ENCODE data around the gene ALDH3A1. TPM values are rescaled to one million over a fixed set of nuclear protein-coding genes. Genes with fewer than 3 reads are reported as not detected.

The ALDH3A1 gene
- total and polyA plus RNA-seq, 10 of the 15 experiments (the other 5 are each of a cell fraction or from before 2014, with no cell fraction given) = 0.20 TPM; not detected in 9

DNA sequence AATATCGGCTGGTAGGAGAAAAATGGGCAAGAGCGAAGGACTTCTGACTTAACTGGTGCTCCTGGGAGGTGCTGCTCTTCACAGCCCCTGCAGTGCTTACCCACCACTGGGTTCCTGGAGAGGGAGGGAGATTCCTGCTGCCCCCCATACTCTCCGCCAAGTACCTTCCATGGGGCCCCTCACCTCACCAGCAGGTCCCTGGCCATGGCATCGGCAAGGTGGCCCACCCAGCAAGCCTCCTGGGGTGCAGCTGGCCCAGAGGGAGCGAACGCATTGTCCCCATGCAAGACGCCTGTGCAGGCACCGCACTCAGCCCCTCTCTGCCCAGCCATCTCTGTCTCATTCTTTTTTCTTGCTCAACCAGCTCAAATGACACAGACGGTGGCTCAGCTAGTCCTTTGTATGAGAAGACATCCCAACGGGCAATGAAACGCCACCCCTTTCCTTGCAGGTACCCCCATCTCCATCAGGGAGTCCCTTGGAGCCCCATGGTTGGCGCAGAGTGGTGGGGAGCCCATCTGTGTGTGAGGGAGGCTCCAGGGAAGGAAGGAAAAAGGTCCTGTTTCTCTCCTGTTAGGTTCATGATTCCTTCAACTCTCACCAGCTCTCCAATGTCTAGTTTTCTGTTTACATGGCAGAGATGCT is 9.6 kb upstream of the ALDH3A1 start:
- no peak overlapping the region for H3K9ac ChIP-seq (ENCODE audit: control insufficient read depth, insufficient read depth, low read length)
- 56% methylated on average over 11 of the region's 12 CpGs for WGBS (ENCODE audit: insufficient coverage, insufficient replicate concordance, low lambda C conversion rate, missing lambda C conversion rate)
- no peak overlapping the region for H3K4me3 ChIP-seq
- no peaks in the 10 kb centered on the region for H3K9me3 ChIP-seq (replicated peaks; ENCODE audit: control insufficient read depth, insufficient read depth, low read length)
- ATAC-seq (no peak), FAIRE-seq (no peak), DNase-seq (ENCODE audit: low read depth, low spot score) (no peak)
- no peak overlapping the region for H3K27ac ChIP-seq (ENCODE audit: control insufficient read depth, insufficient read depth)
- ChIA-PET SMC1A (ENCODE audit: uncharacterized antibody, unreplicated experiment) (interaction anchor here (0.6 kb wide), 1 partner anchor 181 kb away, joined by 4 read pairs; no protein-coding TSS in a partner anchor), RAD21 (ENCODE audit: unreplicated experiment) (no interaction called here), CTCF (interaction anchor here (0.7 to 1.4 kb wide), 2 partner anchors 9 to 18 kb away, joined by 3 to 4 read pairs; no protein-coding TSS in a partner anchor), POLR2A (no interaction called here)
- no peaks in the 10 kb centered on the region for H3K79me2 ChIP-seq (ENCODE audit: control insufficient read depth, insufficient read depth, low read length)
- H3K4me2 ChIP-seq (ENCODE audit: control insufficient read depth, insufficient read depth) = no peak overlapping the region
- in situ Hi-C loops (cut with MboI) = no loop called here
- peaks cover 31% of the 10 kb centered on the region for H3K4me1 ChIP-seq (ENCODE audit: control insufficient read depth, insufficient read depth, low read length)
- intact Hi-C loops (cut with micrococcal nuclease; ENCODE audit: unreplicated experiment) = no loop called here
- no peaks in the 10 kb centered on the region for H4K20me1 ChIP-seq (ENCODE audit: control insufficient read depth, insufficient read depth)
- H3K27me3 ChIP-seq (replicated peaks in 1 of 2; ENCODE audit: control insufficient read depth in 2 of 2, insufficient read depth in 2 of 2, low read length in 1 of 2) = no peaks in the 10 kb centered on the region
- no peaks in the 10 kb centered on the region for H3K36me3 ChIP-seq (ENCODE audit: control insufficient read depth in 2 of 2, insufficient read depth in 2 of 2, low read length in 1 of 2)
- BruUV-seq (replicated peaks) = no TSS peak
- no peak overlapping the region for H2AFZ ChIP-seq (ENCODE audit: control insufficient read depth, low read depth, low read length)
- TF ChIP-seq YBX1 (IDR thresholded peaks at IDR 0.05) = no peak
- no peak for TF ChIP-seq MEF2B (IDR thresholded peaks at IDR 0.05; ENCODE audit: partially characterized antibody, poor library complexity, severe bottlenecking)
- no peak for TF ChIP-seq NR2C1 (IDR thresholded peaks at IDR 0.05)
- TF ChIP-seq, protein P1, sequence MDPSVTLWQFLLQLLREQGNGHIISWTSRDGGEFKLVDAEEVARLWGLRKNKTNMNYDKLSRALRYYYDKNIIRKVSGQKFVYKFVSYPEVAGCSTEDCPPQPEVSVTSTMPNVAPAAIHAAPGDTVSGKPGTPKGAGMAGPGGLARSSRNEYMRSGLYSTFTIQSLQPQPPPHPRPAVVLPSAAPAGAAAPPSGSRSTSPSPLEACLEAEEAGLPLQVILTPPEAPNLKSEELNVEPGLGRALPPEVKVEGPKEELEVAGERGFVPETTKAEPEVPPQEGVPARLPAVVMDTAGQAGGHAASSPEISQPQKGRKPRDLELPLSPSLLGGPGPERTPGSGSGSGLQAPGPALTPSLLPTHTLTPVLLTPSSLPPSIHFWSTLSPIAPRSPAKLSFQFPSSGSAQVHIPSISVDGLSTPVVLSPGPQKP (IDR thresholded peaks at IDR 0.05; ENCODE audit: low read depth, low read length) = no peak
- no peak for TF ChIP-seq PML (IDR thresholded peaks at IDR 0.05; ENCODE audit: low read length)
- no peak for TF ChIP-seq POLR2AphosphoS2 (IDR thresholded peaks at IDR 0.05; ENCODE audit: low read depth, low read length)
- TF ChIP-seq CBX5 (IDR thresholded peaks at IDR 0.05; ENCODE audit: low read depth) = no peak
- TF ChIP-seq RBBP5 (conservative IDR thresholded peaks at IDR 0.05) = no peak
- no peak for TF ChIP-seq ZNF217 (IDR thresholded peaks at IDR 0.05)
- TF ChIP-seq, protein P2, sequence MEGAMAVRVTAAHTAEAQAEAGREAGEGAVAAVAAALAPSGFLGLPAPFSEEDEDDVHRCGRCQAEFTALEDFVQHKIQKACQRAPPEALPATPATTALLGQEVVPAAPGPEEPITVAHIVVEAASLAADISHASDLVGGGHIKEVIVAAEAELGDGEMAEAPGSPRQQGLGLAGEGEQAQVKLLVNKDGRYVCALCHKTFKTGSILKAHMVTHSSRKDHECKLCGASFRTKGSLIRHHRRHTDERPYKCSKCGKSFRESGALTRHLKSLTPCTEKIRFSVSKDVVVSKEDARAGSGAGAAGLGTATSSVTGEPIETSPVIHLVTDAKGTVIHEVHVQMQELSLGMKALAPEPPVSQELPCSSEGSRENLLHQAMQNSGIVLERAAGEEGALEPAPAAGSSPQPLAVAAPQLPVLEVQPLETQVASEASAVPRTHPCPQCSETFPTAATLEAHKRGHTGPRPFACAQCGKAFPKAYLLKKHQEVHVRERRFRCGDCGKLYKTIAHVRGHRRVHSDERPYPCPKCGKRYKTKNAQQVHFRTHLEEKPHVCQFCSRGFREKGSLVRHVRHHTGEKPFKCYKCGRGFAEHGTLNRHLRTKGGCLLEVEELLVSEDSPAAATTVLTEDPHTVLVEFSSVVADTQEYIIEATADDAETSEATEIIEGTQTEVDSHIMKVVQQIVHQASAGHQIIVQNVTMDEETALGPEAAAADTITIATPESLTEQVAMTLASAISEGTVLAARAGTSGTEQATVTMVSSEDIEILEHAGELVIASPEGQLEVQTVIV (IDR thresholded peaks at IDR 0.05; ENCODE audit: borderline replicate concordance, partially characterized antibody) = no peak
- no peak for TF ChIP-seq LARP7 (IDR thresholded peaks at IDR 0.05)
- no peak for TF ChIP-seq WRNIP1 (IDR thresholded peaks at IDR 0.05; ENCODE audit: borderline replicate concordance, low read depth, low read length)
- no peak for TF ChIP-seq SUPT20H (IDR thresholded peaks at IDR 0.05; ENCODE audit: borderline replicate concordance, control insufficient read depth, low read depth, low read length)
- no peak for TF ChIP-seq DPF2 (IDR thresholded peaks at IDR 0.05)
- TF ChIP-seq RAD51 (IDR thresholded peaks at IDR 0.05) = no peak

Measured in GM12878 (cell line).